K562 (cell line): ENCODE measurements around the gene PHF19. TPM values are rescaled to one million over a fixed set of nuclear protein-coding genes. Genes with fewer than 3 reads are reported as not detected.

Experiments
- ATAC-seq: fragments of 200-7000 bp; cut with Tn5 transposase; 3 replicates; pipeline ENCODE4 v1.9.1; 2020; ENCODE audit warnings: moderate library complexity
- BruUV-seq: library from RNA; stranded (reverse); fragments of 400-500 nt; replicated peaks from 2 replicates; lab custom pipeline; 2021; lab: Mats Ljungman, UMichigan
- CTCF ChIA-PET: fragments of 300-600 bp; formaldehyde crosslinking; extraction: SDS; loops from one replicate; lab custom pipeline; 2021; ENCODE audit warnings: low intra/inter-chr PET ratio; lab: Yijun Ruan, JAX
- POLR2A ChIA-PET: fragments of 300-600, 350-650 bp; sonication (Branson Sonifier 250); formaldehyde crosslinking; extraction: SDS; loops from one replicate; lab custom pipeline; 2021; ENCODE audit warnings: antibody characterized with exemption, inconsistent platforms; lab: Yijun Ruan, JAX
- DNase-seq, 4 experiments: peaks; one replicate each; pipeline versions ENCODE4 v3.0.0 to v3.0.0-alpha.2; 2011 to 2018; ENCODE audit warnings: low spot score in 3 of 4, mixed read lengths in 3 of 4; ENCODE audit errors: extremely low read depth in 1 of 4
- FAIRE-seq: peaks from 2 replicates; lab custom pipeline; 2011; peaks lifted over from hg19 to GRCh38; lab: Jason Lieb, UNC
- H2AFZ ChIP-seq: 2 replicates; pipeline ENCODE4 v1.6.0; 2011; ENCODE audit warnings: low read depth, low read length, control low read depth, inconsistent platforms
- H3K27ac ChIP-seq: fragments of 200-600 bp; 3 replicates; pipeline ENCODE4 v1.8.0; 2011; ENCODE audit warnings: low read depth, mild to moderate bottlenecking, control low read depth, inconsistent platforms, low read length, moderate library complexity, mixed read lengths; ENCODE audit errors: extremely low read depth
- H3K27me3 ChIP-seq, 2 experiments: fragments of 300-600 bp in 1 of 2; 2 replicates in 1 of 2; 3 replicates in 1 of 2; pipeline versions ENCODE4 v1.6.0 to v1.8.0; 2011; ENCODE audit warnings: inconsistent platforms in 2 of 2, low read length in 2 of 2, mild to moderate bottlenecking in 1 of 2, mixed read lengths in 1 of 2, moderate library complexity in 1 of 2; ENCODE audit not compliant: control insufficient read depth in 2 of 2, insufficient read depth in 2 of 2
- H3K36me3 ChIP-seq: fragments of 300-600 bp; 3 replicates; pipeline ENCODE4 v1.8.0; 2011; ENCODE audit warnings: mild to moderate bottlenecking, low read length, inconsistent platforms; ENCODE audit not compliant: control insufficient read depth, insufficient read depth
- H3K4me1 ChIP-seq, 2 experiments: fragments of 200-600 bp in 1 of 2; replicated peaks in 1 of 2; 2 replicates in 1 of 2; 3 replicates in 1 of 2; pipeline versions ENCODE4 v1.5.1 to v1.8.0; 2011; ENCODE audit warnings: inconsistent platforms in 2 of 2, low read length in 2 of 2, mild to moderate bottlenecking in 1 of 2, mixed read lengths in 1 of 2, moderate library complexity in 1 of 2; ENCODE audit not compliant: control insufficient read depth in 2 of 2, insufficient read depth in 2 of 2
- H3K4me2 ChIP-seq: 2 replicates; pipeline ENCODE4 v1.6.1; 2011; ENCODE audit warnings: low read length, control low read depth, inconsistent platforms, mixed read lengths; ENCODE audit not compliant: insufficient read depth
- H3K4me3 ChIP-seq: fragments of 200-600 bp; sonication (generic), shearing (Covaris generic); 2 replicates; pipeline ENCODE4 v1.5.1; 2016; ENCODE audit warnings: control low read depth, inconsistent platforms
- H3K79me2 ChIP-seq: fragments of 200-600 bp; 3 replicates; pipeline ENCODE4 v1.8.0; 2011; ENCODE audit warnings: low read length, inconsistent platforms; ENCODE audit not compliant: control insufficient read depth, insufficient read depth
- H3K9ac ChIP-seq, 2 experiments: 2 replicates each; pipeline versions ENCODE4 v1.6.0 to v1.6.1; 2011; ENCODE audit warnings: low read depth in 2 of 2, low read length in 2 of 2, control low read depth in 1 of 2, inconsistent platforms in 1 of 2, mild to moderate bottlenecking in 1 of 2, mixed read lengths in 1 of 2; ENCODE audit not compliant: insufficient read depth in 1 of 2
- H3K9me1 ChIP-seq: one replicate; pipeline ENCODE4 v1.6.0; 2011; ENCODE audit warnings: inconsistent platforms, mild to moderate bottlenecking, low read length, moderate library complexity; ENCODE audit not compliant: control insufficient read depth, insufficient read depth
- H3K9me3 ChIP-seq: replicated peaks from 2 replicates; pipeline ENCODE4 v1.5.1; 2011; ENCODE audit warnings: low read depth, low read length, inconsistent platforms; ENCODE audit not compliant: control insufficient read depth, insufficient read depth
- H4K20me1 ChIP-seq: replicated peaks from 2 replicates; pipeline ENCODE4 v1.6.1; 2011; ENCODE audit warnings: low read length, inconsistent platforms, mixed read lengths; ENCODE audit not compliant: control insufficient read depth, insufficient read depth
- CXXC5 ChIP-seq: fragments of 250-450 bp; sonication (Bioruptor Pico); IDR thresholded peaks from 2 replicates; pipeline ENCODE4 v1.8.0; 2022; ENCODE audit warnings: inconsistent platforms, mild to moderate bottlenecking, moderate library complexity
- DNMT1 ChIP-seq: fragments of 450-650 bp; IDR thresholded peaks from 2 replicates; pipeline ENCODE4 v1.6.1; 2016; ENCODE audit warnings: antibody characterized with exemption, mild to moderate bottlenecking
- KDM4B ChIP-seq, 2 experiments: fragments of 450-650 bp in 1 of 2; sonication (generic) in 1 of 2; IDR thresholded peaks; 2 replicates each; pipeline ENCODE4 v1.6.1; 2016 to 2017; ENCODE audit warnings: borderline replicate concordance in 2 of 2, antibody characterized with exemption in 1 of 2, low read depth in 1 of 2, mild to moderate bottlenecking in 1 of 2
- PHF20 ChIP-seq: fragments of 450-650 bp; IDR thresholded peaks from 2 replicates; pipeline ENCODE4 v1.6.1; 2018; ENCODE audit not compliant: partially characterized antibody
- RAD51 ChIP-seq: fragments of 450-650 bp; IDR thresholded peaks from 2 replicates; pipeline ENCODE4 v1.7.1; 2016; ENCODE audit warnings: low read depth, mild to moderate bottlenecking, borderline replicate concordance
- RBBP5 ChIP-seq: fragments of 200-600 bp; sonication (generic); IDR thresholded peaks from 2 replicates; pipeline ENCODE4 v1.6.1; 2012; ENCODE audit warnings: borderline replicate concordance, mild to moderate bottlenecking, low read length, control low read depth, inconsistent platforms; ENCODE audit not compliant: insufficient read depth, poor library complexity, severe bottlenecking
- SIN3A ChIP-seq, 2 experiments: fragments of 150-350 bp in 1 of 2; IDR thresholded peaks; 2 replicates each; pipeline ENCODE4 v1.6.1; 2011 to 2016; ENCODE audit warnings: borderline replicate concordance in 2 of 2, low read depth in 2 of 2, low read length in 2 of 2, mild to moderate bottlenecking in 2 of 2, moderate library complexity in 2 of 2; ENCODE audit not compliant: control insufficient read depth in 1 of 2
- TRIM24 ChIP-seq, 2 experiments: fragments of 450-650 bp; IDR thresholded peaks; 2 replicates each; pipeline ENCODE4 v1.6.1; 2016
- WGBS: fragments of 100-300 bp; shearing (Covaris generic); methylation state at CpG from one replicate; pipeline ENCODE4 v1.1.6; 2016; ENCODE audit warnings: low coverage, mixed read lengths; ENCODE audit not compliant: insufficient coverage; ENCODE audit errors: missing lambda C conversion rate; 5-methylcytosine and 5-hydroxymethylcytosine counted together
- in situ Hi-C: fragments of 300-500 bp; cut with MboI; formaldehyde crosslinking; loops from 4 replicates; pipeline ENCODE4 v1.15.0; 2018; ENCODE audit warnings: inconsistent platforms, mixed read lengths
- intact Hi-C: fragments of 100-400 bp; cut with micrococcal nuclease; formaldehyde crosslinking; loops from 2 replicates; pipeline ENCODE4 v1.14.2; 2022
- polyA plus RNA-seq, 8 experiments: library from polyadenylated mRNA; depleted of rRNA in 4 of 8; stranded (reverse) in 5 of 8; unstranded in 3 of 8; fragments of >200 nt; fragmentation: Nextera tagmentation in 2 of 8; fragmentation: Illumina TruSeq in 1 of 8; extraction: Ambion mirVana in 2 of 8; extraction: Trizol in 1 of 8; gene quantifications; 2 replicates each; pipeline versions ENCODE4 v1.2.1 to v1.2.3, GENCODE V29; 2011 to 2014; ENCODE audit warnings: inconsistent platforms in 1 of 8, missing spikeins in 1 of 8
- total RNA-seq, 7 experiments: library from RNA; depleted of rRNA in 6 of 7; stranded (reverse); fragments of >200 nt in 6 of 7; fragmentation: Illumina TruSeq in 2 of 7; extraction: Trizol in 2 of 7; gene quantifications; 2 replicates each; pipeline versions ENCODE4 v1.2.1 to v1.2.3, GENCODE V29; 2011 to 2021; ENCODE audit warnings: low replicate concordance in 1 of 7

Gene PHF19
- total and polyA plus RNA-seq, 9 of the 15 experiments (the other 6 are each of a cell fraction or from before 2014, with no cell fraction given): 95.8 to 403 (median 255) TPM

DNA sequence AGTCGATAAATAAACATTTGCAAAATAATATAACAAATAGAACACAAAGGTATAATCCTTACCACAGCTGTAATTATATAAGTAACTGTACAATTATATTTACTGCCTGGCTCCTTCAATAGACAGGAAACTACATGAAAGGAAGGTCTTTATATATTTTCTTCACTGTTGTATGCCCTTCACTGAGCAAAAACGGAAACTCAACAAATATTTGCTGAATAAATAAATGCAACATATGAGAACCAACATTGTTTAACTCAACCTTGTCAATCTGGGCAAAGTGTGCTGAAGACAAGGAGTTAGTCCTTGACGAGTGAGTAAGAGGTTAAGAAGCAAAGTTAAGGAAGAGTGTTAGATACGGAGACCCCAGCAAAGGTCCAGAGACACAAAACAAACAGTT, 56.9 kb downstream of the PHF19 start:
- H4K20me1 ChIP-seq: no peaks in the 10 kb centered on the region
- in situ Hi-C loops: no loop called here
- H3K4me1 ChIP-seq: no peaks in the 10 kb centered on the region
- H3K9me3 ChIP-seq: no peaks in the 10 kb centered on the region
- 88% methylated on average over 4 of the region's 4 CpGs for WGBS
- TF ChIP-seq RBBP5 (no peak), KDM4B (IDR thresholded peaks at IDR 0.05; ENCODE audit: borderline replicate concordance in 2 of 2, low read depth in 1 of 2) (no peak), DNMT1 (no peak), TRIM24 (IDR thresholded peaks at IDR 0.05) (no peak), CXXC5 (CRISPR knock-in tag) (no peak), SIN3A (IDR thresholded peaks at IDR 0.05; ENCODE audit: borderline replicate concordance in 2 of 2, control insufficient read depth in 1 of 2, low read depth in 2 of 2, low read length in 2 of 2) (no peak), RAD51 (no peak), PHF20 (no peak)
- TF ChIP-seq, all 486 proteins: peak for 0
- ChIA-PET POLR2A (interaction anchor here (0.9 to 3.4 kb wide), 2 partner anchors 8 kb away, joined by 4 to 23 read pairs; no protein-coding TSS in a partner anchor), CTCF (no interaction called here)
- no peak overlapping the region for H2AFZ ChIP-seq
- FAIRE-seq (no peak), DNase-seq (no peak), ATAC-seq (no peak)
- H3K9ac ChIP-seq: no peak overlapping the region
- H3K27me3 ChIP-seq: no peaks in the 10 kb centered on the region
- no TSS peak for BruUV-seq
- intact Hi-C loops: no loop called here
- H3K79me2 ChIP-seq: no peaks in the 10 kb centered on the region
- no peak overlapping the region for H3K4me3 ChIP-seq
- no peaks in the 10 kb centered on the region for H3K9me1 ChIP-seq
- no peak overlapping the region for H3K4me2 ChIP-seq
- no peak overlapping the region for H3K27ac ChIP-seq
- H3K36me3 ChIP-seq: peaks cover 96% of the 10 kb centered on the region
